WTC11 (cell line): ENCODE data around the gene MPST. TPM values are rescaled to one million over a fixed set of nuclear protein-coding genes. Genes with fewer than 3 reads are reported as not detected.
A peak's percentile ranks its signal among the peaks of the same experiment; 100 is the strongest.

Source experiments
- ATAC-seq: fragments of 200-7000 bp; cut with Tn5 transposase; 2 replicates; pipeline ENCODE4 v1.10.0; 2021; ENCODE audit warnings: mild to moderate bottlenecking, moderate library complexity
- CTCF ChIA-PET: fragments of 300-600 bp; sonication (Branson Sonifier 250); formaldehyde crosslinking; loops from one replicate; lab custom pipeline; 2021; ENCODE audit warnings: antibody characterized with exemption; lab: Charles Lee
- POLR2A ChIA-PET: fragments of 350-600 bp; sonication (Branson Sonifier 250); formaldehyde crosslinking; loops from one replicate; lab custom pipeline; 2021; ENCODE audit warnings: antibody characterized with exemption; lab: Charles Lee
- DNase-seq: peaks from one replicate; pipeline ENCODE4 v3.0.0; 2021; ENCODE audit warnings: low spot score
- H3K27ac Mint-ChIP-seq: 2 replicates; pipeline ENCODE4 v1.8.0; 2021; ENCODE audit warnings: mixed read lengths
- H3K27me3 Mint-ChIP-seq: 2 replicates; pipeline ENCODE4 v1.8.0; 2021; ENCODE audit warnings: low read depth, mild to moderate bottlenecking, moderate library complexity, mixed read lengths
- H3K36me3 Mint-ChIP-seq: 2 replicates; pipeline ENCODE4 v1.8.0; 2021; ENCODE audit warnings: mixed read lengths
- H3K4me1 Mint-ChIP-seq: 2 replicates; pipeline ENCODE4 v1.8.0; 2022; ENCODE audit warnings: mixed read lengths
- H3K4me3 Mint-ChIP-seq: 2 replicates; pipeline ENCODE4 v1.8.0; 2021; ENCODE audit warnings: mild to moderate bottlenecking, moderate library complexity, mixed read lengths
- H3K9me3 Mint-ChIP-seq: 2 replicates; pipeline ENCODE4 v1.8.0; 2021; ENCODE audit warnings: mixed read lengths
- EMX1 ChIP-seq: fragments of 250-450 bp; sonication (Bioruptor Pico); IDR thresholded peaks from 2 replicates; pipeline ENCODE4 v1.8.0; 2021; ENCODE audit warnings: mild to moderate bottlenecking
- FOXP1 ChIP-seq: sonication (generic); formaldehyde crosslinking; IDR thresholded peaks from 2 replicates; pipeline ENCODE4 v1.8.0; 2022; ENCODE audit warnings: missing genetic modification reagents, mild to moderate bottlenecking, moderate library complexity, borderline replicate concordance
- JUN ChIP-seq: sonication (generic); formaldehyde crosslinking; IDR thresholded peaks from 2 replicates; pipeline ENCODE4 v1.8.0; 2023; ENCODE audit warnings: mild to moderate bottlenecking, missing genetic modification reagents
- KAT7 ChIP-seq: sonication (generic); formaldehyde crosslinking; IDR thresholded peaks from 2 replicates; pipeline ENCODE4 v1.8.1; 2023; ENCODE audit warnings: missing genetic modification reagents, mild to moderate bottlenecking, borderline replicate concordance
- NFE2L1 ChIP-seq: sonication (generic); formaldehyde crosslinking; IDR thresholded peaks from 2 replicates; pipeline ENCODE4 v1.8.1; 2023; ENCODE audit warnings: missing genetic modification reagents
- TP53 ChIP-seq: sonication (generic); formaldehyde crosslinking; IDR thresholded peaks from 2 replicates; pipeline ENCODE4 v1.8.1; 2023; ENCODE audit warnings: mild to moderate bottlenecking, missing genetic modification reagents
- USF1 ChIP-seq: sonication (generic); formaldehyde crosslinking; IDR thresholded peaks from 2 replicates; pipeline ENCODE4 v1.8.0; 2022; ENCODE audit warnings: mild to moderate bottlenecking, missing genetic modification reagents
- ZNF232 ChIP-seq: sonication (generic); formaldehyde crosslinking; IDR thresholded peaks from 2 replicates; pipeline ENCODE4 v1.8.0; 2022; ENCODE audit warnings: mild to moderate bottlenecking, missing genetic modification reagents
- ZNF263 ChIP-seq: sonication (generic); formaldehyde crosslinking; IDR thresholded peaks from 2 replicates; pipeline ENCODE4 v1.8.1; 2022; ENCODE audit warnings: low read depth, mild to moderate bottlenecking, moderate library complexity, missing genetic modification reagents
- ZNF423 ChIP-seq: fragments of 250-450 bp; sonication (Bioruptor Pico); IDR thresholded peaks from 2 replicates; pipeline ENCODE4 v2.1.2; 2022; ENCODE audit warnings: mild to moderate bottlenecking, moderate library complexity
- ZNF671 ChIP-seq: fragments of 250-450 bp; sonication (Bioruptor Pico); IDR thresholded peaks from 2 replicates; pipeline ENCODE4 v1.8.0; 2021; ENCODE audit warnings: mild to moderate bottlenecking
- total RNA-seq: library from RNA; stranded (reverse); gene quantifications from 3 replicates; pipeline ENCODE4 v1.2.3, GENCODE V29; 2021
- TF ChIP-seq, protein P1 (sequence below): sonication (generic); formaldehyde crosslinking; conservative IDR thresholded peaks from 2 replicates; pipeline ENCODE4 v1.8.1; 2022; ENCODE audit warnings: mild to moderate bottlenecking, missing genetic modification reagents

Gene MPST
- total RNA-seq, 1 experiment from 2014 or later: 86.6 TPM

- no peak overlapping the region for H3K4me3 Mint-ChIP-seq
- no peak for ATAC-seq
- TF ChIP-seq ZNF423 (CRISPR knock-in tag): no peak
- peak; percentile 42; the same call in 1 of the 2 replicates for TF ChIP-seq ZNF263 (CRISPR knock-in tag)
- TF ChIP-seq, protein P1, sequence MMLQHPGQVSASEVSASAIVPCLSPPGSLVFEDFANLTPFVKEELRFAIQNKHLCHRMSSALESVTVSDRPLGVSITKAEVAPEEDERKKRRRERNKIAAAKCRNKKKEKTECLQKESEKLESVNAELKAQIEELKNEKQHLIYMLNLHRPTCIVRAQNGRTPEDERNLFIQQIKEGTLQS (CRISPR knock-in tag): no peak
- TF ChIP-seq, all 79 proteins: peak for 1
- no peak overlapping the region for H3K27ac Mint-ChIP-seq
- H3K36me3 Mint-ChIP-seq: peaks cover 9% of the 10 kb centered on the region
- no peaks in the 10 kb centered on the region for H3K9me3 Mint-ChIP-seq
- CTCF ChIA-PET: interaction anchor here (1.0 to 1.4 kb wide), 4 partner anchors 10 to 412 kb away, joined by 3 to 7 read pairs (median 3); partner anchors contain the start of gene KCTD17
- H3K4me1 Mint-ChIP-seq: peaks cover 17% of the 10 kb centered on the region
- DNase-seq: no peak
- peaks cover 9% of the 10 kb centered on the region for H3K27me3 Mint-ChIP-seq
- POLR2A ChIA-PET: no interaction called here
Observed at GRCh38 chr22:37060801-37061610, 41.5 kb downstream of the MPST start.

GRCh38 chr22:37061611-37062375, 42.3 kb downstream of the MPST start:
- peaks cover 17% of the 10 kb centered on the region for H3K4me1 Mint-ChIP-seq
- peaks cover 6% of the 10 kb centered on the region for H3K36me3 Mint-ChIP-seq

DNA sequence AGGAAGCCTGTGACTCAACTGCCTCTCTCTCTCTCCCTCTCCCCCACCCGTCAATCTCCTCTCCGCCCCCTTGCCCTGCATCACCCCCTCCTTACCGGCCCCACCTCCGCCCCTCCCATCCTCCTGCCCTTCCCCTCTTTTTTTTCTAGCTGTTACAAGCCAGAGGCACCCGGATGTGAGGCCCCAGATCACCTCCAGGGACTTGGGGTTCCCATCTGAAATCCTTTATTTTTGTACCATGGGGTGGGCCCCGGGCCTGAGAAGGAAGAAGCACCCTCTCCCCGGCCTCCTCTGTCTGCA, 42.8 kb downstream of the MPST start:
- ATAC-seq: no peak
- Mint-ChIP-seq H3K36me3 (peaks cover 4% of the 10 kb centered on the region; the same call in 1 of the 2 replicates), H3K27ac (no peak overlapping the region), H3K9me3 (no peaks in the 10 kb centered on the region), H3K4me3 (no peak overlapping the region), H3K27me3 (peaks cover 22% of the 10 kb centered on the region)
- POLR2A ChIA-PET: interaction anchor here (0.6 kb wide), 1 partner anchor 1471 kb away, joined by 3 read pairs; no protein-coding TSS in a partner anchor
- CTCF ChIA-PET: interaction anchor here (1.0 to 1.6 kb wide), 4 partner anchors 11 to 410 kb away, joined by 3 to 4 read pairs (median 3); partner anchors contain the start of gene KCTD17
- TF ChIP-seq ZNF671 (CRISPR knock-in tag) (no peak), TP53 (CRISPR knock-in tag) (no peak), NFE2L1 (CRISPR knock-in tag) (no peak), ZNF232 (CRISPR knock-in tag) (no peak), KAT7 (CRISPR knock-in tag) (no peak), JUN (no peak), FOXP1 (CRISPR knock-in tag) (no peak)
- TF ChIP-seq, all 79 proteins: peak for 0
- H3K4me1 Mint-ChIP-seq: peaks cover 17% of the 10 kb centered on the region
- DNase-seq: no peak

More at GRCh38 chr22:37061611-37062375, 42.3 kb downstream of the MPST start:
- no peak for TF ChIP-seq EMX1 (CRISPR knock-in tag)
- no peak overlapping the region for H3K4me3 Mint-ChIP-seq
- POLR2A ChIA-PET: no interaction called here
- DNase-seq (no peak), ATAC-seq (no peak)
- no peaks in the 10 kb centered on the region for H3K9me3 Mint-ChIP-seq
- no peak overlapping the region for H3K27ac Mint-ChIP-seq
- H3K27me3 Mint-ChIP-seq: peaks cover 17% of the 10 kb centered on the region
- CTCF ChIA-PET: interaction anchor here (1.0 to 1.6 kb wide), 5 partner anchors 10 to 411 kb away, joined by 3 to 7 read pairs (median 3); partner anchors contain the start of gene KCTD17

DNA sequence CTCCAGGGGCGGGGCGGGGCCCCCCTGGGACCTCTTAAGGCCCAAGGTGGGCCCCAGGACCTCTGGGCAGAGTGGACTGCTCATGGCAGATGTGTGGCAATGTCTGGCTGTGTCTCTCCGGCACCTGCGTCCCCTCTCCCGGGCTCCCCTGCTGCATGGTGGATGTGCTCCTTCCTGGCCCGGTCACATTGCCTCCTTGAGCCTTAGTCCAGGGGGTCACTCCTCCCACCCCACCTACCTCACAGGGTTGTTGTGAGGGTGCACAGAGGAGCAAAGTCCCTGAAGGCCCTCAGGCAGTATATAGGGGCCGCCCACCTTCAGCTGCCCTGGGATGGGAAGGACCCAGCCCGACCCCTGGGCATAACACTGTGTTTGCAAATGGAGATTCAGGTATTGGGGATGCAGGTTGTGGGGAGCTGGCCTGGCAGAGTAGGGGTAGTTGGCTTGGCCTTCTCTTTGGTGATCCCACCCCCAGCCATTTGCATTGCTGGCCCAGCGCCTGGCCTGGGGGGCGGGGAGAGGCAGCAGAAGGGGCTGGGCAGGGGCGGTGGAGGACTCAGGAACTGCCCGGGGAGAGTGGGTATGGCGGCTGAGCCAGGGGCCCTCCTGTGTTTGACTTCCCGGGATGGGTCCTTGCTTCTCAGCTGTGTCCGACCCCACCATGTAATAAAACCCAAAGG, 43.3 kb downstream of the MPST start:
- peak overlapping the region; percentile 8; the same call in 1 of the 2 replicates for H3K4me3 Mint-ChIP-seq
- TF ChIP-seq FOXP1 (CRISPR knock-in tag) (0 out of 2 replicates have a peak, but pooled peaks have one; percentile 21), USF1 (CRISPR knock-in tag) (no peak)
- ChIA-PET POLR2A (interaction anchor here (0.6 kb wide), 1 partner anchor 1472 kb away, joined by 3 read pairs; no protein-coding TSS in a partner anchor), CTCF (interaction anchor here (0.8 to 1.6 kb wide), 4 partner anchors 16 to 196 kb away, joined by 3 to 4 read pairs (median 3); no protein-coding TSS in a partner anchor)
- peaks cover 17% of the 10 kb centered on the region for H3K4me1 Mint-ChIP-seq
- peaks cover 27% of the 10 kb centered on the region for H3K27me3 Mint-ChIP-seq
- DNase-seq: peak; percentile 33
- ATAC-seq: peak; percentile 21
- H3K36me3 Mint-ChIP-seq: 0 out of 2 replicates have a peak, but pooled peaks cover under 1% of the 10 kb centered on the region
- no peaks in the 10 kb centered on the region for H3K9me3 Mint-ChIP-seq
- H3K27ac Mint-ChIP-seq: 0 out of 2 replicates have a peak overlapping the region, but pooled peaks have one; percentile 41
